Epithelial cell of proximal tubule (primary cell): ENCODE data around the gene COL8A1. TPM values are rescaled to one million over a fixed set of nuclear protein-coding genes. Genes with fewer than 3 reads are reported as not detected.

Experiments used
- DNase-seq: peaks from one replicate; pipeline ENCODE4 v3.0.0-alpha.2; 2011; ENCODE audit warnings: low read depth
- H3K4me3 ChIP-seq: 2 replicates; pipeline ENCODE4 v1.5.1; 2011; ENCODE audit warnings: low read depth, mild to moderate bottlenecking, low read length
- total RNA-seq: library from RNA; depleted of rRNA; stranded (reverse); fragments of >200 nt; gene quantifications from 2 replicates; pipeline ENCODE4 v1.2.3, GENCODE V29; 2015
- TF ChIP-seq, protein P1 (sequence below): conservative IDR thresholded peaks from 2 replicates; pipeline ENCODE4 v1.5.1; 2012; ENCODE audit warnings: low read depth, mild to moderate bottlenecking, low read length

Gene COL8A1
- total RNA-seq, 1 donor from 2014 or later: 60.5 TPM

DNA sequence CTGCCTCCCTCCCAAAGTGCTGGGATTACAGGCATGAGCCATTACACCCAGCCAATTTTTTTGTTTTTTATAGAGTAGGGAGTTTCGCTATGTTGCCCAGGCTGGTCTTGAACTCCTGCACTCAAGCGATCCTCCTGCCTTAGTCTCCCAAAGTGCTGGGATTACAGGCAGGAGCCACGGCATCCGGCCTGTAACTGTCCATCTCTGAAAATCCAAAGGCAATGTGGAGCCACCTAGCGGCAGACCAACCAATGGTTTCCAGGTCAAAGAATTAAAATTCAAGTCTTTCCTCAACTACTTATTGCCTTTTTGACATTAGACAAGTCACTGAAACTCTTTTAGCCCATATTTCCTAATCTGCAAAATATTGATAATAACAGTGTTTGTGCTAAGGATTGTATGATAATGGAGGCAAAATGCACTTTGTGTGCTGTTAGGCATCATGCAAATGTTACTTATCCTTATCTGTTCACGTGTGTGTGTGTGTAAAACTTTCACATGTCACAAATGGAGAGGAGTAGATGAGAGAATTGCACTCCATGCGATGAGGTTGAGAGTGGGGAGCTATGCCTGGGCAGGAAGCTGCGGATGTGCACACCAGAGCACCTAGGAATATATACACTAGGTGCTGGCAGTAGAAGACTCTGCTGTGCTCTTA lies 48.7 kb downstream of the COL8A1 start:
- H3K4me3 ChIP-seq: no peak overlapping the region
- DNase-seq: no peak
- TF ChIP-seq, protein P1, sequence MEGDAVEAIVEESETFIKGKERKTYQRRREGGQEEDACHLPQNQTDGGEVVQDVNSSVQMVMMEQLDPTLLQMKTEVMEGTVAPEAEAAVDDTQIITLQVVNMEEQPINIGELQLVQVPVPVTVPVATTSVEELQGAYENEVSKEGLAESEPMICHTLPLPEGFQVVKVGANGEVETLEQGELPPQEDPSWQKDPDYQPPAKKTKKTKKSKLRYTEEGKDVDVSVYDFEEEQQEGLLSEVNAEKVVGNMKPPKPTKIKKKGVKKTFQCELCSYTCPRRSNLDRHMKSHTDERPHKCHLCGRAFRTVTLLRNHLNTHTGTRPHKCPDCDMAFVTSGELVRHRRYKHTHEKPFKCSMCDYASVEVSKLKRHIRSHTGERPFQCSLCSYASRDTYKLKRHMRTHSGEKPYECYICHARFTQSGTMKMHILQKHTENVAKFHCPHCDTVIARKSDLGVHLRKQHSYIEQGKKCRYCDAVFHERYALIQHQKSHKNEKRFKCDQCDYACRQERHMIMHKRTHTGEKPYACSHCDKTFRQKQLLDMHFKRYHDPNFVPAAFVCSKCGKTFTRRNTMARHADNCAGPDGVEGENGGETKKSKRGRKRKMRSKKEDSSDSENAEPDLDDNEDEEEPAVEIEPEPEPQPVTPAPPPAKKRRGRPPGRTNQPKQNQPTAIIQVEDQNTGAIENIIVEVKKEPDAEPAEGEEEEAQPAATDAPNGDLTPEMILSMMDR: peak; percentile 73

DNA sequence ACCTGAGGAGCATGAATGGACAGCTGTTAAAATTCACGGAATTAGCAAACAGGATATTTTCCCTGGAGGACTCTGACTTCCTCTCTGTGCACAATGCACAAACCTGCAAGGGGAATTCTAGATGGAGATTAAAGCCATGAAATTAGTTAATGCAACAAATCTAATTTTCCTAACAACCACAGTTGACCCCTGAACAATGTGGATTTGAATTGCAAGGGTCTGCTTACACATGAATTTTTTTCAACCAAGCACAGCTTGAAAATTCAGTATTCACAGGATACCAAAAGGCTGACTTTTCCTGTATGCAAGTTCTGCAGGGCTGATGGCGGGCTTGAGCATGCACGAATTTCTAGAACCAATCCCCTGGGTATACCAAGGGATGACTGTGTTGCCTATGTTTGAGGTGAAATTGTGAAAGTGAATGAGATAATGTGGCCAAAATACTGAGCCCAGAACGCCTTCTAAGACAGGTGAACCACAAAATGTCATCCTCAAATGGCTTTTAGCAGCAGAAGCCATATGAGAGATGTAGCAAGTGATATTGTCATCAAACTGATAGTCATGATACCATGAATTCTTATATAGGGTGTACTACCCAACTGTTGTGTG lies 52.5 kb downstream of the COL8A1 start:
- no peak for DNase-seq
- TF ChIP-seq, protein P1: no peak

GRCh38 chr3:99693636-99694035 lies 55.2 kb downstream of the COL8A1 start:
- TF ChIP-seq, protein P1: no peak
- H3K4me3 ChIP-seq: no peak overlapping the region
- DNase-seq: no peak

More for the DNA sequence above, 52.5 kb downstream of the COL8A1 start:
- H3K4me3 ChIP-seq: no peak overlapping the region

DNA sequence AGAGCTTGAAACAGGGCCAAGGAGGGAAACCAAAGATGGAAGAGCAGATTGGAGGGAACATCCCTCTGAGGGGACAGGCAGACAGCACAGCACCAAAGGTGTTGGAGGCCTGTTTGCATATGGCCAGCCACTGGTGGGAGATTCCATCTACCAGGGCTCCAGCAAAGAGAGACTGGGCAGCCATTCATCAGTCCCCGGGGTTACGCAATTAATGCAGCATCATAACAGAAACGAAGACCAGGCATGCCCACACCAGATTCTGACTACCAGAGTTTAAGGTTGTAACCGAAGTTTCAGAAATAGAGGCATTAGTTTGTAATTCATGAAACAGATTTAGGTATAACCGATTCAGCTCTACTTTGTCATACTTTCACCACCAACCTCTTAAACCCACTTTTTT lies 58.1 kb downstream of the COL8A1 start:
- H3K4me3 ChIP-seq: no peak overlapping the region
- TF ChIP-seq, protein P1: no peak
- no peak for DNase-seq

DNA sequence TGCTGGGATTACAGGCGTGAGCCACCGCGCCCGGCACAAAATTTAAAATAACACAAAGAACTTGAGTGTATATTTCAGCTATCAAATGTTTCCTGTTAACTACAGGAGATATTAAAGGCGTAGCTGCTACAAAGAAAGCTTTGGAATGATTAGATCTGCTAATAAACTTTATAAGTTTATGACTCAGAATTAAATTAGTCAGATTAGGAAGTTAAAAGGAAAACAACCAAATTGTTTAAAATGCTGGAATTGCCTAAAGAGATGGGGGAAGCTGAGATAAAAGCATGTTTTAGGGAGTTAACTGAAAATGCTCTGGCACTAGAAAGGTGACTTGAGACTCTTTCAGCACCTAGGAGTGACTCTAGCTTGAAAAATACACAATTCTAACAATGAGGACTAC lies 58.9 kb downstream of the COL8A1 start:
- TF ChIP-seq, protein P1: no peak
- no peak for DNase-seq
- no peak overlapping the region for H3K4me3 ChIP-seq

DNA sequence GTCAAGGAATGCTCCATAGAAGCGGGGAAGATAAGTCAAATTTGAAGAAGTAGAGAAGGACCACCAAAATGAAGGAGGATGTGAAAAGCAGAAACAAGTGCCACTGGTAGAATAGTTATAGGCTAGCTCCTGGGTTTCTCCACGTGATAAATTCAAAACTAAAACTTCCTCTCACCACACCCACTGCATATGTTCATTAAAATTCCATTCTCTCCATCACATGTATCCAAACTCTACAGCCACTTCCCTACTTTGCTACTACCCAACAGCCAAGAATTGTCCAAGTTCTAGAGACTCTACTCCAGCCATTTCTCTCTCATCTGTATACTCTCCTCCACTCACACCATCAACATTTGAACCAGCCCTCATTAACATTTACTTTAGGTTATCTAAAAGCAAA lies 60.5 kb downstream of the COL8A1 start:
- no peak for DNase-seq

More for the DNA sequence above, 60.5 kb downstream of the COL8A1 start:
- no peak overlapping the region for H3K4me3 ChIP-seq
- TF ChIP-seq, protein P1: no peak
